ENCODE data around the gene OPCML.

Gene OPCML

GRCh38 chr11:132631989-132632388, 900.3 kb downstream of the OPCML start:
- no peak overlapping the region for H3K4me3 ChIP-seq (ENCODE audit: insufficient read depth, low read length, poor library complexity, severe bottlenecking)
- H3K9me3 ChIP-seq (ENCODE audit: insufficient read depth, low read length), result no peaks in the 10 kb centered on the region
- H3K36me3 ChIP-seq (ENCODE audit: low read length), result no peaks in the 10 kb centered on the region
- no peak overlapping the region for H3K4me2 ChIP-seq (ENCODE audit: low read depth, low read length, poor library complexity, severe bottlenecking)
- H3K9me2 ChIP-seq (replicated peaks; ENCODE audit: insufficient read depth, low read length), result no peaks in the 10 kb centered on the region
- H2AFZ ChIP-seq (ENCODE audit: low read depth, low read length, severe bottlenecking), result no peak overlapping the region
- no peaks in the 10 kb centered on the region for H3K79me2 ChIP-seq (ENCODE audit: insufficient read depth, low read length)
- H3K9ac ChIP-seq (ENCODE audit: low read length), result no peak overlapping the region
- H3K27me3 ChIP-seq (ENCODE audit: low read length), result no peaks in the 10 kb centered on the region
- no peaks in the 10 kb centered on the region for H4K20me1 ChIP-seq (ENCODE audit: low read depth, low read length)
- no peak for TF ChIP-seq CTCF (IDR thresholded peaks at IDR 0.05; ENCODE audit: insufficient read depth, low read length, poor library complexity, severe bottlenecking)
- no peak for TF ChIP-seq EZH2phosphoT487 (conservative IDR thresholded peaks at IDR 0.05; ENCODE audit: low read length)
- H3K27ac ChIP-seq (ENCODE audit: low read depth, low read length), result no peak overlapping the region
- H3F3A ChIP-seq (ENCODE audit: insufficient read depth), result no peaks in the 10 kb centered on the region

GRCh38 chr11:132627981-132628380, 904.3 kb downstream of the OPCML start:
- no peaks in the 10 kb centered on the region for H3K9me2 ChIP-seq (replicated peaks; ENCODE audit: insufficient read depth, low read length)
- no peaks in the 10 kb centered on the region for H3K36me3 ChIP-seq (ENCODE audit: low read length)
- H2AFZ ChIP-seq (ENCODE audit: low read depth, low read length, severe bottlenecking), result no peak overlapping the region
- no peak overlapping the region for H3K4me3 ChIP-seq (ENCODE audit: insufficient read depth, low read length, poor library complexity, severe bottlenecking)
- no peaks in the 10 kb centered on the region for H3K79me2 ChIP-seq (ENCODE audit: insufficient read depth, low read length)
- no peak overlapping the region for H3K4me2 ChIP-seq (ENCODE audit: low read depth, low read length, poor library complexity, severe bottlenecking)
- no peaks in the 10 kb centered on the region for H3F3A ChIP-seq (ENCODE audit: insufficient read depth)
- no peaks in the 10 kb centered on the region for H3K9me3 ChIP-seq (ENCODE audit: insufficient read depth, low read length)
- TF ChIP-seq CTCF (IDR thresholded peaks at IDR 0.05; ENCODE audit: insufficient read depth, low read length, poor library complexity, severe bottlenecking) (no peak), EZH2phosphoT487 (conservative IDR thresholded peaks at IDR 0.05; ENCODE audit: low read length) (no peak)
- no peak overlapping the region for H3K9ac ChIP-seq (ENCODE audit: low read length)
- H3K27ac ChIP-seq (ENCODE audit: low read depth, low read length), result no peak overlapping the region
- no peaks in the 10 kb centered on the region for H3K27me3 ChIP-seq (ENCODE audit: low read length)
- no peaks in the 10 kb centered on the region for H4K20me1 ChIP-seq (ENCODE audit: low read depth, low read length)

- no peaks in the 10 kb centered on the region for H3K27me3 ChIP-seq (ENCODE audit: low read length)
- no peak overlapping the region for H3K4me3 ChIP-seq (ENCODE audit: insufficient read depth, low read length, poor library complexity, severe bottlenecking)
Observed at GRCh38 chr11:132626446-132626845, 905.9 kb downstream of the OPCML start.

More at GRCh38 chr11:132626446-132626845, 905.9 kb downstream of the OPCML start:
- Histone ChIP-seq H3K36me3 (ENCODE audit: low read length) (no peaks in the 10 kb centered on the region), H2AFZ (ENCODE audit: low read depth, low read length, severe bottlenecking) (no peak overlapping the region), H3K4me2 (ENCODE audit: low read depth, low read length, poor library complexity, severe bottlenecking) (no peak overlapping the region), H3K9ac (ENCODE audit: low read length) (no peak overlapping the region), H3K27ac (ENCODE audit: low read depth, low read length) (no peak overlapping the region), H3F3A (ENCODE audit: insufficient read depth) (no peaks in the 10 kb centered on the region), H3K9me3 (ENCODE audit: insufficient read depth, low read length) (no peaks in the 10 kb centered on the region), H3K79me2 (ENCODE audit: insufficient read depth, low read length) (no peaks in the 10 kb centered on the region), H3K9me2 (replicated peaks; ENCODE audit: insufficient read depth, low read length) (no peaks in the 10 kb centered on the region), H4K20me1 (ENCODE audit: low read depth, low read length) (no peaks in the 10 kb centered on the region)
- TF ChIP-seq CTCF (IDR thresholded peaks at IDR 0.05; ENCODE audit: insufficient read depth, low read length, poor library complexity, severe bottlenecking) (no peak), EZH2phosphoT487 (conservative IDR thresholded peaks at IDR 0.05; ENCODE audit: low read length) (no peak)
